ENCODE measurements around the gene TMEM184B.
"Not testable (repeated sequence)": the region's sequence is repeated elsewhere in the genome, so short reads cannot be mapped to it uniquely, and the experiment has no call there.

TMEM184B gene

GRCh38 chr22:38246046-38246658 lies 26.7 kb downstream of the TMEM184B start:
- no peak for DNase-seq

- DNase-seq: no peak
Observed at GRCh38 chr22:38244106-38244505, 28.7 kb downstream of the TMEM184B start.

GRCh38 chr22:38243007-38243765 lies 29.6 kb downstream of the TMEM184B start:
- peak; percentile 76 for DNase-seq

DNA sequence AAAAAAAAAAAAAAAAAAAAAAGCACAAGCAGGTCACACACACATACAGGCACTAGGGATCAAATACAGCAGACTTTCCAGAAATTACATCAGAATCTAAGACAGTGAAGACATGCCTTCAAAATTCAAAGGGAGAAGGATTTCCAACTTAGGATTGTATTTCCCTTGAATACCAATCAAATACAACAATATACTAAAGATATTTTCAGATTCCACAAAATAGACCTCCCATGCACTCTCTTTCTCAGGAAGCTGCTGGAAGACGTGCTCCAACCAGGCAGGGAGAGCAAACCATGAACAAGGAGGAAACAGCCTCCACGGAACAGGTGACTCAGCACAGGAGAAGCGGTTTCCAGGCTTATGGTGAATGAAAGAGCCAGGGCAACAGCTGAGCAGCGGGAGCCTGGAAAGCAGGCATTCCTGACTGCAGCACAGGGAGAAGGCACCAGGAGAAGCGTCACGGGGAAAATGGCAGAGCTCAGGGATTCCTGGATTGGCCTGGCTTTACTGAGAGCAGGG lies 32.0 kb downstream of the TMEM184B start:
- no peak for DNase-seq

DNA sequence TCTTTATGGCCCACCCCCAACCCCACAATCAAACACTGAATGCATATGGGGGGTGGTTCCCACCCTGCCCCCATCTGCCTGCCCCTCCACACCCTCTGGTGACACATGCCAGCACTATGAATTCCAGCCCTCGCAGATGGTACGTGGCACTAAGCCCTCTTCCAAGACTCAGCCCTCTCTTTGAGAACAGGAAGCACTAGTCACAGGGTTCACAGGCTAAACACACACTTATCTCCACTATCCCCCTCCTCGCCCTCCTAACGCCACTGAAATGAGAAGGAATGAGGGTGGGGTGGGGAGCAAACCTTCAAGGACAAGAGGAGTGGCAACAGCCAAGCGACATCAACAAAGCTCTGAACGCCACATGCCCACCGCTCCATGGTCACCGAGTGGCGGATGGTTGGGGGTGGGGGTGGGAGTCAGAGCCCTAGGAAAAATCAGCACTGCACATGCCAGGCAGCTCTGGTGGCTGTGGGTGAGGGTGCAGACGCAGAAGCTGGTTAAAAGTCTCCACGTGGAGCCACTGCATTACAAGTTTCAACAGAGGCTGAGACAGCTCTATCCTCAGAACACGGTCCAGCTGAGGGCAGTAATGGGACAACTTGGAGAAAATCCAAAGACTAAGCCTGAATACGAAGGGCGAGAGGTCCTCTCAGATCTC lies 33.6 kb downstream of the TMEM184B start:
- no peak for DNase-seq

DNA sequence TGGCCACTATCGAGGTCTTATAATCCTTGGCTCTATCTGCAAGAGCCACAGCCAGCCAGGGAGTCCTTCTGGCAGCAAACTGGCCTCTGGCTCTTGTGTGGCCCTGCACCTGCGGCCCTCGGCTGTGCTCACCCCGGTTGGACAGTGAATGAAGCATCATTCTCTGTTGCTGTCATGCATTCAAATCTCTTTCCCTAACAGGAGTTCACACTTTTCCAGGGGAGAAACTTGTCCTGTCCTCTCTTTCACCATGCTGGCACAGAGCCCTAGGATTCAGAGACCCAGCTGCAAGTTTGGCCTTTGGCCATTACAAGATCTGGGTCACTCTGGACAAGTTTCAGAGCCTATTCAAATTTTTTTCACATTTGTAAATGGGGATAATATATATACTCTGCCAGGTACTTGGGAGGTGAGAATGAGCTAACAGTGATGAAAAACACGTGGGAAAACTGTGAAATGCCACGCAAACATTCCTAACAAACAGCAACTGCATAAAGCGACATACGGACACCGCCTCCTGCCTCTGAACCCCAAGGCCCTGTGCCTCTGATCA lies 34.2 kb downstream of the TMEM184B start:
- no peak for DNase-seq

- DNase-seq: no peak
Observed at GRCh38 chr22:38236786-38237185, 36.0 kb downstream of the TMEM184B start.

DNA sequence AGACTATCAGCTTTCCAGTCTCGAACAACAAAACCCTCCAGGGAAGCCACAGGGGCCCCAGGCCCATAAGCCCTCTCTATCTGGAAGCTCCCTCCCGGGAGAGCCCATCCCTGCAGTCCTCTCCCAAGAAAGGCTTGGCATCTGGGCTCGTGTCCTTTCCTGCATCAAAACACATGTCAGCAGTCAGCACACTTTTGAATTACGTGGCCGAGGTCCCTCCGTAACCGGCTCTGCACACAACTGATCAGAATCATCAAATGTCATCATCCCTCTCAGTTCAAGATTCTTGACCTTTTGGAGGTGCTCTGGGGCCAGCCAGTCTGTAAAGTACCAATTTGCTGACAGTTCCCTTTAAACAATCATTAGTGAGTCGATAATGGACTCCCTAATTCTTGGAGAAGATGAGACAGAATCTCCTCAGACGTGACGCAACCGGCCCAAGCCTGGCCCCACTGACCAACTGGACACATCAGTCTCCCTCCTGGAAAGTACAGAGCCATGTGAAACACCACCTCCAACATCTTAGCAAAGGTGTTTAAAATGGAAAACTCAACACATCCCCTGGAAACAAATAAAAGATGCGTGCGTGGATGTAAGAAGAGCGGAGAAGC lies 37.5 kb downstream of the TMEM184B start:
- DNase-seq: no peak

- not testable (repeated sequence) for DNase-seq
Observed at GRCh38 chr22:38233856-38234255, 39.0 kb downstream of the TMEM184B start.

GRCh38 chr22:38233427-38233826 lies 39.4 kb downstream of the TMEM184B start:
- DNase-seq: no peak

DNA sequence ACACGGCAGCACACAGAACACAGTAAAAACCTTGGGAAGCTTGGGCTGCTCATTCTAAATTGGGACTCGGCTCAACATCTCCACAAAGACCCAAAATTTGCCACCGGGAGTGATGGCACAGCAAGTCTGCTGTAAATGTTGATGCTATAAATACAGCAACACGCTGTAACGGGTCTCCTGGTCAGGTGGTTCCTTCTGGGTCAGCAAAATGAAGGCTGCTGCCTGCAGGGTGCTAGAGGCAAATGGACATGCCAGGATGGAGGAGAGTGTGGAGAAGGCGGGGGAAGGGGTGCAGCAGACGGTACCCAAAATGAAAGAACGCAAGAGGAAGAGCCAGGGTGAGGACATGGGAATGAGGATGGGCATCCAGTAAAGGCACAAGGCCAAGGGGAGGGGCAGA lies 40.6 kb downstream of the TMEM184B start:
- DNase-seq: no peak

GRCh38 chr22:38230916-38231315 lies 41.9 kb downstream of the TMEM184B start:
- no peak for DNase-seq

GRCh38 chr22:38230108-38230825 lies 42.5 kb downstream of the TMEM184B start:
- DNase-seq: no peak

- DNase-seq: no peak
Observed at GRCh38 chr22:38228873-38229740, 43.7 kb downstream of the TMEM184B start.

DNA sequence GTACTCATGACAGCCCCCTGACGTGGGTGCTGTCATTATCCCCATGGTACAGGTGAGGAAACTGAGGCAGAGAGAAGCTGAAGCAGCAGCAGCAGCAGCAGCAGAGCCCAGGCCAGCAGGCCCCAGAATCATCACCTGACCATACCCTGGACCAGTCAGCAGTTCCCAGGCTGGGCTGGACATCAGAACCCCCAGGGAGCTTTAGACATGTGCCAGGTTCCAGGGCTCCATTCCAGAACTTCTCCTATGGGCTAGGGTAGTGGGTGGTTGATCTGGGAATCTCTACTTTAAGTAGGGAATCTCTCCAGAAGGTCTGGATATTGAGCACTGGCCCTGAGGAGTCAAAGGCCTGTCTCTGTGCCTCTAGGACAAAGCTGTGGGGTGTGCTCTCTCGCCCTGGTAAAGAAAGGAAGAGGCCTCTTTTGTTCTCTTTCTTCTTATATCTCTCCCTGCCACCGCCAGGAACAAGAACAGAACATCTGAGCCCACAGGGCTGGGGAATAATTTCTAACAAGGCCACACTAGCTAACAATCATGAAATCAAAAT lies 44.4 kb downstream of the TMEM184B start:
- no peak for DNase-seq

DNA sequence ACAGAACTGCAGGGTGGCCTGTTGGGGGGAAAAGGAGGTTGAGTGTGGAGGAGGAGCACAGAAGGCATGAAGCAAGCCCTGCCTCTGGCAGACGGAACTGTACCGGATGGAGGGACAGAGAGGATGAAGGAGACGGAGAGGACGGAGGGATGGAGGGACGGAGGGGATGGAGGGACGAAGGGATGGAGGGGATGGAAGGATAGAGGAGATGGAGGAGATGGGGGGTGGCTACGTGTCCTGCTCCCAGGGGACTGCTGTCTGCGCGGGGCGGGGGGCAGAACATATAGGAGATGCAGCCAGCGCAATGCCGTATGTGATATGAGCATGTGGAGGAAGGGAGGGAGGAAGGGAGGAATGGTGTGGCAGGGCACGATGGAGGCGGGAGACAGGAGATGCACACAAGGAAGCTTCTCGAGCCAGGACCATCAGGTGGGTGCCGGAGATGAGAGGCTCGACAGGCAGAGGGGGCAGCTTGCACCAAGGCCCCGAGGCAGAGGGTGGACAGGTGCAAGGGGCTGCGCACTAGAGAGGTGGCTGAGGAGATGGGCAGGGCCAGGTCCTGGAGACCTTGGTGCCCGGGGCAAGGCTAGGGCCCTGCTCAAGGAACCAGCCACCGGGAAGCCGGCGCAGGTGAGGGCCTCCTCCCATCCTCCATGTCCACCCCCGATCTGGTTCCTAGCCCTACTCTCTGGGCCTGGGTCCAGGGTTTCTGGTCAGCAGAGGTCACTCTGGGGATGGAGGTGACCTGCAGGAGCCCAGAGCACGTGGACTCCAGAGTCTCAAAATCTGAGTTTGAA lies 45.8 kb downstream of the TMEM184B start:
- DNase-seq: no peak

DNA sequence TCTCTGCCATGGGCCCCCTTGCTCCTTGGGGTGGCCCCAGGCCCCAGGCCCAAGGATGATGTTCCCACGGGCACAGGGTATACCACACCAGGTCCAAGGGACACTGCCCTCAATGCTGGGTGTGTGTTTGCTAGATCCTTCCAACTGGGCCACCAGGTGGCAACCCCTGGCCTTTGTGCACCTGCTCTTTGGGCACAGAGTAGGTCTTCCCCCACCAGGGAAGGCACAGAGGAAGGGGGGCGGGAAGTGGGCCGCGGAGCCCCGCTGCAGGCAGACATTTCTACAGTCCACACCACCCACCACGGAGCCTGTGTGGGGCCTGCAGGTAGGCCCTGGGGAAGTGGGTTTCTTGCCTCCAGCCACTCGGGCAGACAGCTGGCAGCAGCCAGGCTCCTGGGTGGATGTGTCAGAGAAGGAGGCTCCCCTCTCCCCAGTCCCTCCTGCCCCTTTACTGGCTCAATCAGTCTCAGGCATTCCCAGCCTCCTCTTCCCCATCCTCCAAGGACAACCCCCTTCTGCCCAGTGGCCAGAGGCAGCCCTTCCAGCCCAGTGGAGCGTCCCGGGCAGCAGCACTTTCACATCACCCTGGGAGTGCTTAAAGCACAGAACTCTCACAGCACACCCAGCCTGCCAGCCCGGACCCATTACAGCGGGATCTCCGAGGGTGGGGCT lies 49.4 kb downstream of the TMEM184B start:
- DNase-seq: no peak

GRCh38 chr22:38222797-38223119 lies 50.1 kb downstream of the TMEM184B start:
- DNase-seq: no peak

DNA sequence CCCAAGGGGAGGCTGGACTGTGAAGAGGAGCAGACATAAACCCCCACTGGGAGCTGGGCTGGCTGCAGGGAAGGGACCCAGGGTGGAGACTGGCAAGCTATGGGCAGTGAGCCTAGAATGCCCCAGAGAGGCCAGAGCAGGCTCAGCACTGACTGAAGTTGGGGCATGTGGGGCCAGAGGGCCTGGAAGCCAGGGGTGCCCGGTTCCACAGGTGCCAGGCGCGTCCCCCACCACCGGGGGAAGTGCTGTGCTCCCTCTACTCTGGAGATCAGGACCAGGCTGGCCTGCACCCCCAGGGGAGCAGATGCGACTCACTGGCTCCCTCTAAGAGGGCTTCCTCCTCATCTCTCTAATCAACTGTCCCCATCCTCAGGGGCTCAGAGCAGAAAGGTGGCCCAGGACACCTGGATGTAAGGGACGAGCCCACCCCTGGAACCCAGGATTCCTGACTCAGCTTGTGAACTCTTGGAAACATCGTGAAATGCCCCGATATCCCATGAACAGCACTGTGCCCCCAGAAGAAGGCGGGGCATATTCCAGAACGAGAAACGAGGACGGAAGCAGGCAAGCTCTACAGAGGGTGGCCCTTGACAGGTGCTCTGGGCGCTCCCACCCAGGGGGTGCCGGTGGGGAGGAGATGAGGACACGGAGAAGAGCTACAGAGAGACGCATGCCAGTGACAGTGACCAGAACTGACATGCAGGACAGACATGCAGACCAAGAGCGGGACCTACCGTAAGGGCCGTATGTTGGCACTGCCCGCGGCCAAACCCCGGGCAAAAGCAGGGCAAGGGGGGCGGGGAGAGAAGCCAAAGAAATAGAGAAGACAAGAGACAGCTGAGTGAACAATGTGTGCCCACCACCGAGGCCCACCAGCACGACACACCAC lies 50.7 kb downstream of the TMEM184B start:
- no peak for DNase-seq

All from NCI-H748 treated with DMSO at 0.1 percent for 48 hours (cell line).